Right lobe of liver (tissue), 6 donors: ENCODE results near the gene ASIC2. TPM values are rescaled to one million over a fixed set of nuclear protein-coding genes. Genes with fewer than 3 reads are reported as not detected.

ENCODE experiments used
- ATAC-seq, 4 donors: fragments of 200-7000 bp; cut with Tn5 transposase; one replicate each; pipeline ENCODE4 v1.9.1; 2020; ENCODE audit warnings: mild to moderate bottlenecking in 4 of 4, moderate library complexity in 4 of 4
- DNase-seq, 3 donors: peaks; one replicate each; pipeline ENCODE4 v3.0.0-alpha.2; 2020
- H3K27ac ChIP-seq, 3 donors: fragments of 200-600 bp; one replicate each; pipeline ENCODE4 v1.8.0; 2022
- H3K27me3 ChIP-seq, 2 donors: fragments of 200-600 bp; one replicate each; pipeline ENCODE4 v1.8.0; 2022
- H3K36me3 ChIP-seq, 4 donors: fragments of 200-600 bp; sonication (generic) in 1 of 4; one replicate each; pipeline versions ENCODE4 v1.5.1 to v1.8.0; 2017 to 2022; ENCODE audit warnings: control low read depth in 1 of 4
- H3K4me1 ChIP-seq, 4 donors: fragments of 200-600 bp; sonication (generic) in 1 of 4; one replicate each; pipeline versions ENCODE4 v1.5.1 to v1.8.0; 2017 to 2022; ENCODE audit warnings: control low read depth in 1 of 4
- H3K4me3 ChIP-seq, 3 donors: fragments of 200-600 bp; one replicate each; pipeline ENCODE4 v1.8.0; 2022
- H3K9me3 ChIP-seq, 4 donors: fragments of 200-600 bp; sonication (generic) in 1 of 4; one replicate each; pipeline versions ENCODE4 v1.5.1 to v1.8.0; 2017 to 2022; ENCODE audit warnings: control low read depth in 1 of 4
- POLR2A ChIP-seq: fragments of 450-650 bp; IDR thresholded peaks from one replicate; pipeline ENCODE4 v1.6.1; 2017; ENCODE audit warnings: antibody characterized with exemption, mild to moderate bottlenecking
- WGBS: methylation state at CpG from one replicate; pipeline ENCODE4 v1.1.6; 2018; ENCODE audit warnings: low coverage, low lambda C conversion rate; ENCODE audit not compliant: insufficient coverage; ENCODE audit errors: missing lambda C conversion rate; 5-methylcytosine and 5-hydroxymethylcytosine counted together
- intact Hi-C, 2 donors: fragments of 100-400 bp; cut with DNase I; formaldehyde crosslinking; loops; one replicate each; pipeline versions ENCODE4 v1.11.2 to v1.14.1; 2022
- total RNA-seq, 6 experiments: library from RNA; depleted of rRNA in 2 of 6; stranded (reverse); fragments of >200 nt in 2 of 6; fragmentation: NEBNext Ultra II Directional in 3 of 6; extraction: Animal tissue kit (Norgen Biotek cat#: 25700) in 3 of 6; gene quantifications; one replicate each; pipeline versions ENCODE4 v1.1.0 to v1.2.4, GENCODE V29; 2016 to 2023
- TF ChIP-seq, protein P1 (sequence below), 4 donors: fragments of 200-600 bp in 3 of 4; fragments of 450-650 bp in 1 of 4; IDR thresholded peaks; one replicate each; pipeline versions ENCODE4 v1.5.1 to v1.8.0; 2016 to 2022; ENCODE audit warnings: antibody characterized with exemption in 4 of 4, mild to moderate bottlenecking in 2 of 4
- donor health status: DM: no; HTN: yes; CAD: no.
- donor health status: DM: no; HTN: no; CAD: no.
- donor health status: DM: no; HTN: no; CAD: no.
- donor health status: DM: no; HTN: yes; CAD: no.
- donor health status: DM: no; HTN: yes; CAD: no.

The ASIC2 gene
- total RNA-seq, 6 experiments from 2014 or later: 0.11 to 0.31 (median 0.12) TPM; not detected in 3

DNA sequence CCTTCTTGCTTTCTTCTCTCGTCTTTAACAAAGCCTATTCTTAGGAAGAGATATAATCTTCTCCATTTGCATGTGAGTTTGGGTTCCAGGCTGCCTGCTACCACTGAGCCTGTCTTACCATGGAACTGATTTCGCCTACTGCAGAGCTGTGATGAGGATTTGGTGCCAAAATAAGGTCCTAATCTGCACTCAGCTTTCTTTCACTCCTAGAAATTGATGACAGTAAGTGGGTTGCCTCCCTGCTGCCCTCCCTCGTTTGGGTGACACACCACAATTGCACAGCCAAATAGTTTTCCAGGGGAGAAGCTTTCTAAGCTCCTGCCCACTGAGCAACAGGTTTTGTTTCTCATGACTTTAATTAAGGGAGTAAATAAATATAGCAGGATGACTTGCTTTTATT is 25.1 kb upstream of the ASIC2 start:
- TF ChIP-seq, protein P1, sequence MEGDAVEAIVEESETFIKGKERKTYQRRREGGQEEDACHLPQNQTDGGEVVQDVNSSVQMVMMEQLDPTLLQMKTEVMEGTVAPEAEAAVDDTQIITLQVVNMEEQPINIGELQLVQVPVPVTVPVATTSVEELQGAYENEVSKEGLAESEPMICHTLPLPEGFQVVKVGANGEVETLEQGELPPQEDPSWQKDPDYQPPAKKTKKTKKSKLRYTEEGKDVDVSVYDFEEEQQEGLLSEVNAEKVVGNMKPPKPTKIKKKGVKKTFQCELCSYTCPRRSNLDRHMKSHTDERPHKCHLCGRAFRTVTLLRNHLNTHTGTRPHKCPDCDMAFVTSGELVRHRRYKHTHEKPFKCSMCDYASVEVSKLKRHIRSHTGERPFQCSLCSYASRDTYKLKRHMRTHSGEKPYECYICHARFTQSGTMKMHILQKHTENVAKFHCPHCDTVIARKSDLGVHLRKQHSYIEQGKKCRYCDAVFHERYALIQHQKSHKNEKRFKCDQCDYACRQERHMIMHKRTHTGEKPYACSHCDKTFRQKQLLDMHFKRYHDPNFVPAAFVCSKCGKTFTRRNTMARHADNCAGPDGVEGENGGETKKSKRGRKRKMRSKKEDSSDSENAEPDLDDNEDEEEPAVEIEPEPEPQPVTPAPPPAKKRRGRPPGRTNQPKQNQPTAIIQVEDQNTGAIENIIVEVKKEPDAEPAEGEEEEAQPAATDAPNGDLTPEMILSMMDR (IDR thresholded peaks at IDR 0.05): no peak
- no peak for TF ChIP-seq POLR2A
- H3K27ac ChIP-seq: no peak overlapping the region
- WGBS: 7% methylated on average over 3 of the region's 3 CpGs
- H3K36me3 ChIP-seq: no peaks in the 10 kb centered on the region
- H3K9me3 ChIP-seq: no peaks in the 10 kb centered on the region
- ATAC-seq (no peak), DNase-seq (no peak)
- H3K4me1 ChIP-seq: no peaks in the 10 kb centered on the region
- intact Hi-C loops: no loop called here
- no peaks in the 10 kb centered on the region for H3K27me3 ChIP-seq
- no peak overlapping the region for H3K4me3 ChIP-seq

DNA sequence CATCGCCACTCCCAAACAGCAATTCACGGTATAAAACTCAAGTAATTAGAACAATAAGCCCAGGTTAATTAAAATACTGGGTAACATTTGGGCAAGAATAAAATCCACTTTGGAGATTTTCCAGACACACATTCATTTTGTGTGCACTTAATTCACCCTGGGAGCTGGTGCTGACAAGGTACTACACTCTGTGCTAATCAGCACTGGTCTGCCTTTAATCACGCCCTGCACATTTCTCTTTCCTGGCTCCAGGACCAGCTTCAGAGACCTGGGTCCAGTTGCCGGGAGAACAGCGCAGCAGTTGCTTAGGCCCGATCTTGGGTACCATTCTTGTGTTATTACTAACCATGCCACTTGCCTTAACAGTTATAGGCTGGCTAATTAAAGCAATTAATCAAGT is 23.7 kb upstream of the ASIC2 start:
- Histone ChIP-seq H3K4me1 (no peaks in the 10 kb centered on the region), H3K36me3 (no peaks in the 10 kb centered on the region), H3K27ac (no peak overlapping the region), H3K9me3 (no peaks in the 10 kb centered on the region), H3K27me3 (no peaks in the 10 kb centered on the region), H3K4me3 (no peak overlapping the region)
- intact Hi-C loops: no loop called here
- ATAC-seq (no peak), DNase-seq (no peak)
- 64% methylated on average over 5 of the region's 6 CpGs for WGBS
- no peak for TF ChIP-seq POLR2A
- TF ChIP-seq, protein P1 (IDR thresholded peaks at IDR 0.05): no peak

DNA sequence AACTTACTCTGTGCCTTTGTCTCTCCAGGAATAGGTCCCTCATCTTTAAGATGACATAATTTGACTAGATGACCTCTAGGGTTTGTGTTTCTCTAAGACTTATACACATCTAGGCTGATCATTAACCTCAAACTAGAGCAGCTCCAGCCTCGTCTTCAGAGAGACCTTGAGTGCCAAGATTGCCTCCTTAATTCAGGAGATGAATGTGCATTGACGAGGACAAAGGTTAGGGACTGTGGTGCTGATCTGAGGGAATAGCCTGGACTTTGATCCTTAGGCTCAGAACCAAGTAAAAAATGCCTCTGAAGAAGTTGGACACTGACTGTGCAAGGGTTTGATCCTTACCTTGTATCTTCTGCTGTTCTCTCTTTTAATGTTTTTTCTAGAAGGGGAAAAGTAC is 17.2 kb upstream of the ASIC2 start:
- TF ChIP-seq, protein P1 (IDR thresholded peaks at IDR 0.05): no peak
- no peak for TF ChIP-seq POLR2A
- ATAC-seq: no peak
- Histone ChIP-seq H3K36me3 (no peaks in the 10 kb centered on the region), H3K4me3 (no peak overlapping the region), H3K4me1 (no peaks in the 10 kb centered on the region), H3K27ac (no peak overlapping the region), H3K9me3 (no peaks in the 10 kb centered on the region), H3K27me3 (no peaks in the 10 kb centered on the region)
- intact Hi-C loops: no loop called here
- 13% methylated on average over 2 of the region's 2 CpGs for WGBS
- no peak for DNase-seq

DNA sequence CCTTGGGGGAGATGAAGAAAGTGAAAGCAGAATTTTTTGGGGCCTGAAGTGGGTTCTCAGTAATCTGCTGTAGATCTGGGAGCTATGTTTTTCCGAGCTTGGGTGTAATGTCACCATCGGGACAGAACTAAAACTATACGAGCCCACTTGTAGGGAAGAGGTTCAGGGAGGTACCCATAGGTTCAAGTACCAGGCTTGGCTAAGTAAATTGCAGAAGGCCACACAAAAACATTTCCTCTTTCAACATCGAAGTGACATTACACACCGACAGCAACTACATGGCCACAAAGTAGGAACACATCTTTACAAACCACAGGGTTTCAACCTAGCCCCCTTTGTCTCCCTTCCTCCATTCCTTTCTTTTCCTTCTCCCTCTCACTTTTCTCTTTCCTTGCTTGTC is 10.2 kb upstream of the ASIC2 start:
- Histone ChIP-seq H3K27me3 (no peaks in the 10 kb centered on the region), H3K4me3 (no peak overlapping the region), H3K36me3 (no peaks in the 10 kb centered on the region), H3K9me3 (no peaks in the 10 kb centered on the region), H3K4me1 (no peaks in the 10 kb centered on the region), H3K27ac (no peak overlapping the region)
- intact Hi-C loops: no loop called here
- DNase-seq (no peak), ATAC-seq (no peak)
- WGBS: 59% methylated on average over 5 of the region's 5 CpGs
- TF ChIP-seq, protein P1 (IDR thresholded peaks at IDR 0.05): no peak
- no peak for TF ChIP-seq POLR2A

- no peak for ATAC-seq
These were observed 9.3 kb upstream of the ASIC2 start for GRCh38 chr17:33302394-33302793.

More at GRCh38 chr17:33302394-33302793, 9.3 kb upstream of the ASIC2 start:
- DNase-seq: no peak
- intact Hi-C loops: no loop called here
- TF ChIP-seq, protein P1 (IDR thresholded peaks at IDR 0.05): no peak
- no peak for TF ChIP-seq POLR2A
- no peaks in the 10 kb centered on the region for H3K4me1 ChIP-seq
- H3K36me3 ChIP-seq: no peaks in the 10 kb centered on the region
- no peak overlapping the region for H3K4me3 ChIP-seq
- no peaks in the 10 kb centered on the region for H3K9me3 ChIP-seq
- no peaks in the 10 kb centered on the region for H3K27me3 ChIP-seq
- no peak overlapping the region for H3K27ac ChIP-seq
